ENCODE data around the gene TIGD6.

TIGD6 gene

DNA sequence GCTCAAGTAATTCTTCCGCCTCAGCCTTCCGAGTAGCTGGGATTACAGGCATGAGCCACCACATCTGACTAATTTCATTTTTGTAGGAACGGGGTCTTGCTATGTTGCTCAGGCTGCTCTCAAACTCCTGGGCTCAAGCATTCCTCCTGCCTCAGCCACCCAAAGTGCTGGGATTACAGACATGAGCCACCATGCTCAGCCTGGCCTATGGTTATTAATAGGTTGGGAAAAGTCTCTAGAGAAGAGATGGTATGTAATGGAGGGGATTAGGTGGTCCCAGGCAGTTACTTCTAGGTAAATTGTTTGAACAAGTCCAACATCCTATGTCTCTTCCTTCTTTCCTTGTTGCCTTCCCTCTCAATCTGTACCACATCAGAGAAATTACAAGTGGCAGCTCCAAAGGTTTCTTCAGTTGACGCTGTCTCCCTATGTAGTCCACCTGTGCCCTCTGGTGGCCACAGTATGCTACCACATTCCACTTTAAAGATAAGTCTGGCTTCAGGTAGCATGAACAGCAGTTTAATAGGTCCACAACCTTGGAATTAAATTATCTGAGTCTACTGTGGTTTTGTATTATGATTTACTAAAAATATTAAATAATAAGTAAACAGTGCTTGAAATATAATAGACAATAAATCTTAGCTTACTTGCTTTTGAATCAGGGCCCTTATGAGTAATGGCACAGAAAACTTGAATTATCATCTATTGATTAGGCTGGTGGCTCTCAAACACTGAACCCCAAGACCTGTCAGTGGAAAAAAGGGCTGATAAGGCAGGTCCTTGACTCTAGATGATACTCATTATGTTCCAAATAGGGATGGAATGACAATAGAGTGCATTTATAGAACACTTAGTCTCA lies 9.7 kb downstream of the TIGD6 start:
- Histone ChIP-seq H3K4me2 (ENCODE audit: insufficient read depth, low read length, poor library complexity, severe bottlenecking) (no peak overlapping the region), H2BK5ac (ENCODE audit: low read length) (no peak overlapping the region), H2AK5ac (ENCODE audit: low read depth, low read length) (no peak overlapping the region), H3K4me1 (ENCODE audit: control insufficient read depth in 2 of 2, insufficient read depth in 1 of 2, low read depth in 1 of 2, low read length in 2 of 2) (no peaks in the 10 kb centered on the region), H3K9me3 (replicated peaks in 1 of 2; ENCODE audit: control insufficient read depth in 2 of 2, insufficient read depth in 1 of 2, low read depth in 1 of 2, low read length in 2 of 2) (no peaks in the 10 kb centered on the region), H2AFZ (ENCODE audit: low read length) (no peak overlapping the region), H3K36me3 (replicated peaks in 1 of 2; ENCODE audit: control insufficient read depth in 2 of 2, insufficient read depth in 2 of 2, low read length in 2 of 2) (peaks cover 3 to 17% of the 10 kb centered on the region in 2 donors), H2BK120ac (ENCODE audit: low read depth, low read length) (no peak overlapping the region), H4K8ac (ENCODE audit: low read depth, low read length) (no peak overlapping the region), H3K27ac (replicated peaks; ENCODE audit: low read length) (no peak overlapping the region), H3K9ac (ENCODE audit: low read depth, low read length, poor library complexity) (no peak overlapping the region), H3K4ac (ENCODE audit: low read length) (no peak overlapping the region), H3K14ac (ENCODE audit: low read length) (no peak overlapping the region), H4K91ac (ENCODE audit: low read depth, low read length, poor library complexity) (no peak overlapping the region), H3K4me3 (ENCODE audit: low read length in 2 of 2) (no peak overlapping the region), H3K79me1 (ENCODE audit: low read depth, low read length) (no peaks in the 10 kb centered on the region), H3K27me3 (ENCODE audit: control insufficient read depth in 3 of 3, insufficient read depth in 3 of 3, low read depth in 1 of 3, low read length in 3 of 3) (no peaks in the 10 kb centered on the region), H3K23ac (ENCODE audit: low read depth, low read length, poor library complexity) (no peak overlapping the region), H3K18ac (ENCODE audit: low read length) (no peak overlapping the region), H2BK15ac (ENCODE audit: low read length) (no peak overlapping the region), H2BK12ac (ENCODE audit: low read length) (no peak overlapping the region)
- WGBS, 2 donors (ENCODE audit: extremely low coverage in 2 of 2, insufficient read length in 2 of 2, insufficient replicate concordance in 1 of 2) = no CpG with 5 or more reads among the region's 4 CpGs
- peak; percentile 77 for DNase-seq (ENCODE audit: low spot score)

DNA sequence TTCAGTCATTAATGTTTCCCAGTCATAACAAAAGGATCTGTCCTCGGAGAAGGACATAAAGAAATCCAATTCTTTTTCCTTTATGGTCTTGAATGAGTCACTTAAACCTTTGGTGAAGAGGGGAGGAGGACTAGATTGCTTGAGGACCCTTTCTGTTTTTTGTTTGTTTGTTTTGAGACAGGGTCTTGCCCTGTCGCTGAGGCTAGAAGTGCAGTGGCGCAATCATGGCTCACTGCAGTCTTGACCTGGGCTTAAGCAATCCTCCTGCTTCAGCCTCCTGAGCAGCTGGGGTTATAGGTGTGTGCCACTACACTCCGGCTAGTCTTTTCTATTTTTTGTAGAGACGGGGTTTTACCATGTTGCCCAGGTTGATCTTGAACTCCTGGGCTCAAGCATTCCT lies 12.3 kb downstream of the TIGD6 start:
- no peak overlapping the region for H3K27ac ChIP-seq (replicated peaks; ENCODE audit: low read length)
- no peak for DNase-seq (ENCODE audit: low spot score)
- H4K8ac ChIP-seq (ENCODE audit: low read depth, low read length) = no peak overlapping the region
- H3K18ac ChIP-seq (ENCODE audit: low read length) = no peak overlapping the region
- no peaks in the 10 kb centered on the region for H3K27me3 ChIP-seq (ENCODE audit: control insufficient read depth in 3 of 3, insufficient read depth in 3 of 3, low read depth in 1 of 3, low read length in 3 of 3)
- no peak overlapping the region for H3K23ac ChIP-seq (ENCODE audit: low read depth, low read length, poor library complexity)
- H2AFZ ChIP-seq (ENCODE audit: low read length) = no peak overlapping the region
- no peak overlapping the region for H3K4me3 ChIP-seq (ENCODE audit: low read length in 2 of 2)
- H3K4ac ChIP-seq (ENCODE audit: low read length) = no peak overlapping the region
- H4K91ac ChIP-seq (ENCODE audit: low read depth, low read length, poor library complexity) = no peak overlapping the region
- no peak overlapping the region for H2BK15ac ChIP-seq (ENCODE audit: low read length)
- H3K9ac ChIP-seq (ENCODE audit: low read depth, low read length, poor library complexity) = no peak overlapping the region
- WGBS, 2 donors (ENCODE audit: extremely low coverage in 2 of 2, insufficient read length in 2 of 2, insufficient replicate concordance in 1 of 2) = no CpG with 5 or more reads among the region's 5 CpGs
- H2AK5ac ChIP-seq (ENCODE audit: low read depth, low read length) = no peak overlapping the region
- no peak overlapping the region for H3K14ac ChIP-seq (ENCODE audit: low read length)
- no peak overlapping the region for H2BK120ac ChIP-seq (ENCODE audit: low read depth, low read length)
- no peaks in the 10 kb centered on the region for H3K36me3 ChIP-seq (replicated peaks in 1 of 2; ENCODE audit: control insufficient read depth in 2 of 2, insufficient read depth in 2 of 2, low read length in 2 of 2)
- H2BK12ac ChIP-seq (ENCODE audit: low read length) = no peak overlapping the region
- no peaks in the 10 kb centered on the region for H3K79me1 ChIP-seq (ENCODE audit: low read depth, low read length)
- peaks cover 0 to 2% of the 10 kb centered on the region in 2 donors for H3K4me1 ChIP-seq (ENCODE audit: control insufficient read depth in 2 of 2, insufficient read depth in 1 of 2, low read depth in 1 of 2, low read length in 2 of 2)
- H3K4me2 ChIP-seq (ENCODE audit: insufficient read depth, low read length, poor library complexity, severe bottlenecking) = no peak overlapping the region
- no peak overlapping the region for H2BK5ac ChIP-seq (ENCODE audit: low read length)
- no peaks in the 10 kb centered on the region for H3K9me3 ChIP-seq (replicated peaks in 1 of 2; ENCODE audit: control insufficient read depth in 2 of 2, insufficient read depth in 1 of 2, low read depth in 1 of 2, low read length in 2 of 2)

DNA sequence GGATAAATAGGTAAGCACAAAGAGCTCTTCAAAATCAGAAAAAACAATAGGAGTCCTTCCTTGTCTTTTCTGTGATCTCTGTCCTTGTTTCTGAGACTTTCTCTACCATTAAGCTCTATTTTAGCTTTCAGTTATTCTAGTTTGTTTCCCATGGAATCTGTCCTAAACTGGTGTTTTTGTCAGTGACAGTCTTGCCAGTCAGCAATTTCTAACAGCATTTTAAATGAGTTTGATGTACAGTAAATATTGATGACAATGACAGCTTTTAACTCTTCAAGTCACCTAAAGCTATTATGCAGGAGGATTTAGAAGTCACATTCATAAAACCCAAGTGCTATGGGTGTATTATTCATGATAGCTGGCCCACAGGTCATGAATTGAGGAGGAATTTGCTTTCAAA lies 17.9 kb downstream of the TIGD6 start:
- Histone ChIP-seq H3K18ac (ENCODE audit: low read length) (no peak overlapping the region), H3K14ac (ENCODE audit: low read length) (no peak overlapping the region), H2AFZ (ENCODE audit: low read length) (no peak overlapping the region), H4K8ac (ENCODE audit: low read depth, low read length) (no peak overlapping the region), H3K36me3 (replicated peaks in 1 of 2; ENCODE audit: control insufficient read depth in 2 of 2, insufficient read depth in 2 of 2, low read length in 2 of 2) (peaks cover 5 to 23% of the 10 kb centered on the region in 2 donors), H2BK12ac (ENCODE audit: low read length) (no peak overlapping the region), H2BK15ac (ENCODE audit: low read length) (no peak overlapping the region), H3K4ac (ENCODE audit: low read length) (no peak overlapping the region), H3K9ac (ENCODE audit: low read depth, low read length, poor library complexity) (no peak overlapping the region), H3K4me2 (ENCODE audit: insufficient read depth, low read length, poor library complexity, severe bottlenecking) (no peak overlapping the region), H3K23ac (ENCODE audit: low read depth, low read length, poor library complexity) (no peak overlapping the region), H3K4me3 (ENCODE audit: low read length in 2 of 2) (no peak overlapping the region), H3K27me3 (ENCODE audit: control insufficient read depth in 3 of 3, insufficient read depth in 3 of 3, low read depth in 1 of 3, low read length in 3 of 3) (no peaks in the 10 kb centered on the region), H3K4me1 (ENCODE audit: control insufficient read depth in 2 of 2, insufficient read depth in 1 of 2, low read depth in 1 of 2, low read length in 2 of 2) (peaks cover 0 to 2% of the 10 kb centered on the region in 2 donors), H2BK120ac (ENCODE audit: low read depth, low read length) (no peak overlapping the region), H3K27ac (replicated peaks; ENCODE audit: low read length) (no peak overlapping the region), H4K91ac (ENCODE audit: low read depth, low read length, poor library complexity) (no peak overlapping the region), H3K79me1 (ENCODE audit: low read depth, low read length) (no peaks in the 10 kb centered on the region), H3K9me3 (replicated peaks in 1 of 2; ENCODE audit: control insufficient read depth in 2 of 2, insufficient read depth in 1 of 2, low read depth in 1 of 2, low read length in 2 of 2) (no peaks in the 10 kb centered on the region), H2AK5ac (ENCODE audit: low read depth, low read length) (no peak overlapping the region), H2BK5ac (ENCODE audit: low read length) (no peak overlapping the region)
- DNase-seq (ENCODE audit: low spot score) = no peak

DNA sequence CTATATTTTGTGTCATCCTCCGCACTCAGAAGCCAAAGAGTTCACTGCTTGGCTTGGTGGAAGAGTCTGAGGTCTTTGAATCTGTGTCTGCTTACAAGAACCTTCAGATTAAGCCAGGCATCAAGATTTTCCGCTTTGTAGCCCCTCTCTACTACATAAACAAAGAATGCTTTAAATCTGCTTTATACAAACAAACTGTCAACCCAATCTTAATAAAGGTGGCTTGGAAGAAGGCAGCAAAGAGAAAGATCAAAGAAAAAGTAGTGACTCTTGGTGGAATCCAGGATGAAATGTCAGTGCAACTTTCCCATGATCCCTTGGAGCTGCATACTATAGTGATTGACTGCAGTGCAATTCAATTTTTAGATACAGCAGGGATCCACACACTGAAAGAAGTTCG lies 19.2 kb downstream of the TIGD6 start:
- Histone ChIP-seq H3K27me3 (ENCODE audit: control insufficient read depth in 3 of 3, insufficient read depth in 3 of 3, low read depth in 1 of 3, low read length in 3 of 3) (no peaks in the 10 kb centered on the region), H3K14ac (ENCODE audit: low read length) (no peak overlapping the region), H2BK120ac (ENCODE audit: low read depth, low read length) (no peak overlapping the region), H2AK5ac (ENCODE audit: low read depth, low read length) (no peak overlapping the region), H3K9me3 (replicated peaks in 1 of 2; ENCODE audit: control insufficient read depth in 2 of 2, insufficient read depth in 1 of 2, low read depth in 1 of 2, low read length in 2 of 2) (no peaks in the 10 kb centered on the region), H3K4me3 (ENCODE audit: low read length in 2 of 2) (no peak overlapping the region), H2BK12ac (ENCODE audit: low read length) (no peak overlapping the region), H3K4me2 (ENCODE audit: insufficient read depth, low read length, poor library complexity, severe bottlenecking) (no peak overlapping the region), H3K18ac (ENCODE audit: low read length) (no peak overlapping the region), H4K91ac (ENCODE audit: low read depth, low read length, poor library complexity) (no peak overlapping the region), H2BK15ac (ENCODE audit: low read length) (no peak overlapping the region), H2BK5ac (ENCODE audit: low read length) (no peak overlapping the region), H3K9ac (ENCODE audit: low read depth, low read length, poor library complexity) (no peak overlapping the region), H3K4me1 (ENCODE audit: control insufficient read depth in 2 of 2, insufficient read depth in 1 of 2, low read depth in 1 of 2, low read length in 2 of 2) (peaks cover 0 to 2% of the 10 kb centered on the region in 2 donors), H3K23ac (ENCODE audit: low read depth, low read length, poor library complexity) (no peak overlapping the region), H3K36me3 (replicated peaks in 1 of 2; ENCODE audit: control insufficient read depth in 2 of 2, insufficient read depth in 2 of 2, low read length in 2 of 2) (peaks cover 5 to 28% of the 10 kb centered on the region in 2 donors), H3K4ac (ENCODE audit: low read length) (no peak overlapping the region), H3K79me1 (ENCODE audit: low read depth, low read length) (no peaks in the 10 kb centered on the region), H4K8ac (ENCODE audit: low read depth, low read length) (no peak overlapping the region), H3K27ac (replicated peaks; ENCODE audit: low read length) (no peak overlapping the region), H2AFZ (ENCODE audit: low read length) (no peak overlapping the region)
- no peak for DNase-seq (ENCODE audit: low spot score)
- no CpG with 5 or more reads among the region's 3 CpGs for WGBS, 2 donors (ENCODE audit: extremely low coverage in 2 of 2, insufficient read length in 2 of 2, insufficient replicate concordance in 1 of 2)

Measured in neuronal stem cell (in vitro differentiated cells).